HG03280 (cell line): ENCODE data around the gene GPR137B.

Experiments used
- ATAC-seq: cut with Tn5 transposase; IDR thresholded peaks from one replicate; pipeline ENCODE4 v1.9.1; 2021; ENCODE audit warnings: mild to moderate bottlenecking, moderate library complexity; ENCODE audit not compliant: unreplicated experiment

The GPR137B gene

GRCh38 chr1:236142253-236143103 lies at the start of gene GPR137B:
GPR137B (plus strand) TSS chr1:236142539; CDS start chr1:236142623, 84 bp downstream.
- peak; percentile 56 for ATAC-seq

- no peak for ATAC-seq
Measured at GRCh38 chr1:236092899-236093298, 49.4 kb upstream of the GPR137B start.

- no peak for ATAC-seq
Measured at GRCh38 chr1:236095705-236096520, 46.4 kb upstream of the GPR137B start.

- peak; percentile 53 for ATAC-seq
Measured at GRCh38 chr1:236096660-236097482, 45.5 kb upstream of the GPR137B start.

GRCh38 chr1:236098267-236098666 lies 44.1 kb upstream of the GPR137B start:
- ATAC-seq = no peak

- no peak for ATAC-seq
Measured at GRCh38 chr1:236099355-236099974, 42.9 kb upstream of the GPR137B start.

GRCh38 chr1:236100799-236101198 lies 41.5 kb upstream of the GPR137B start:
- no peak for ATAC-seq

GRCh38 chr1:236101233-236102200 lies 40.8 kb upstream of the GPR137B start:
- no peak for ATAC-seq

GRCh38 chr1:236102611-236103010 lies 39.7 kb upstream of the GPR137B start:
- ATAC-seq = no peak

- no peak for ATAC-seq
Measured at GRCh38 chr1:236103059-236103458, 39.3 kb upstream of the GPR137B start.

GRCh38 chr1:236103646-236104218 lies 38.6 kb upstream of the GPR137B start:
- ATAC-seq = no peak

- ATAC-seq = no peak
Measured at GRCh38 chr1:236107121-236107907, 35.0 kb upstream of the GPR137B start.

GRCh38 chr1:236108027-236108648 lies 34.2 kb upstream of the GPR137B start:
- ATAC-seq = no peak

- ATAC-seq = no peak
Measured at GRCh38 chr1:236110137-236110536, 32.2 kb upstream of the GPR137B start.

- ATAC-seq = no peak
Measured at GRCh38 chr1:236111527-236112331, 30.6 kb upstream of the GPR137B start.

GRCh38 chr1:236112332-236112627 lies 30.1 kb upstream of the GPR137B start:
- no peak for ATAC-seq

GRCh38 chr1:236113324-236114032 lies 28.9 kb upstream of the GPR137B start:
- no peak for ATAC-seq
